NT2/D1 (cell line): ENCODE measurements around the gene CREB5.

Experiments used
- YY1 ChIP-seq: IDR thresholded peaks from 2 replicates; pipeline ENCODE4 v1.6.1; 2011; ENCODE audit not compliant: insufficient read length, insufficient read depth
- ZNF274 ChIP-seq: IDR thresholded peaks from 2 replicates; pipeline ENCODE4 v1.6.1; 2011; ENCODE audit warnings: mild to moderate bottlenecking, low read depth, low read length

- TF ChIP-seq YY1: no peak
- TF ChIP-seq ZNF274: no peak
Observed at GRCh38 chr7:28505867-28506266, 93.5 kb downstream of the CREB5 start.
